ENCODE measurements around the gene ALX4. TPM values are rescaled to one million over a fixed set of nuclear protein-coding genes. Genes with fewer than 3 reads are reported as not detected.

ALX4 gene
- total and polyA plus RNA-seq, 2 donors (not counting 3 experiments of a cell fraction or from before 2014, with no cell fraction given) = not detected

DNA sequence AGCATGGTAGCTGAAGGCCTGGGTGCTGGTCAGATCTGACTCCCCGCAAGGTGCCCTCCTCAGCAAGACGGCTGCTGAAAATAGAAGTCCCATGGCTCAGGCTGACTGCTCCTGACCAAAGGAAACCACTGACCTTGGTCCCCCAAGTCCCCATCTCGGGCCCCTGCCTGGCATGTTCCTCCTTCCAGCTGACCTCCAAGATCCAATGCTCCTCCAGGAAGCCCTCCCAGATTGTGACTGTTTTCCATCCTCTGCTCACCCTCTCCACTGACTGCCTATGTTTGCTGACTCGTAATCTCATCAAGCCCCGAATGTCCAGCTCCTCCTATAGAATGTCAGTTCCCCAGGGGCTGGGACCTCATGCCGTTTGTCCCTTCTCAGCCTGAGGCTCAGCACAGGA, 30.5 kb downstream of the ALX4 start:
- Histone ChIP-seq H3K27ac (ENCODE audit: insufficient read depth, low read depth, low read length) (no peak overlapping the region), H3K79me2 (ENCODE audit: control insufficient read depth, insufficient read depth, low read length) (no peaks in the 10 kb centered on the region), H3K9me3 (replicated peaks; ENCODE audit: control insufficient read depth, insufficient read depth, low read length) (no peaks in the 10 kb centered on the region), H3K9ac (replicated peaks; ENCODE audit: extremely low read depth, insufficient read depth, low read length) (no peak overlapping the region), H3K4me3 (replicated peaks in 1 of 3; ENCODE audit: insufficient read depth in 1 of 3, low read depth in 1 of 3, low read length in 3 of 3) (no peak overlapping the region), H2AFZ (ENCODE audit: low read depth, low read length) (no peak overlapping the region), H3K4me2 (ENCODE audit: insufficient read depth, low read length) (no peak overlapping the region), H3K36me3 (ENCODE audit: control insufficient read depth in 2 of 2, extremely low read depth in 1 of 2, insufficient read depth in 2 of 2, low read length in 2 of 2) (no peaks in the 10 kb centered on the region), H3K9me1 (replicated peaks; ENCODE audit: control insufficient read depth, extremely low read depth, insufficient read depth, low read length) (no peaks in the 10 kb centered on the region), H4K20me1 (replicated peaks; ENCODE audit: control insufficient read depth, extremely low read depth, insufficient read depth, low read length) (no peaks in the 10 kb centered on the region), H3K27me3 (ENCODE audit: control insufficient read depth in 2 of 2, insufficient read depth in 2 of 2, low read length in 2 of 2) (peaks cover 0 to 1% of the 10 kb centered on the region in 2 experiments), H3K4me1 (ENCODE audit: control insufficient read depth, extremely low read depth, insufficient read depth, low read length) (no peaks in the 10 kb centered on the region)
- DNase-seq (ENCODE audit: low read depth, low spot score) (no peak), FAIRE-seq (no peak)
- intact Hi-C loops (cut with micrococcal nuclease) = no loop called here
- ChIA-PET CTCF (interaction anchor here (0.7 to 1.0 kb wide), 2 partner anchors 10 to 170 kb away, joined by 3 read pairs; no protein-coding TSS in a partner anchor), POLR2A (no interaction called here)
- BruUV-seq (replicated peaks) = no TSS peak
- TF ChIP-seq EZH2 (IDR thresholded peaks at IDR 0.05; ENCODE audit: borderline replicate concordance, low read depth, low read length, severe bottlenecking) (no peak), MYC (IDR thresholded peaks at IDR 0.05; ENCODE audit: low read depth, low read length) (no peak), POLR2AphosphoS5 (IDR thresholded peaks at IDR 0.05; ENCODE audit: insufficient read depth, low read depth, low read length) (no peak), POLR2A (IDR thresholded peaks at IDR 0.05; ENCODE audit: low read depth, low read length) (no peak), FOS (IDR thresholded peaks at IDR 0.05; ENCODE audit: borderline replicate concordance, insufficient read depth, low read length) (no peak), JUN (IDR thresholded peaks at IDR 0.05; ENCODE audit: borderline replicate concordance, insufficient read depth, insufficient read length, low read depth) (no peak), GATA2 (IDR thresholded peaks at IDR 0.05; ENCODE audit: insufficient read depth, insufficient read length, low read depth, low read length) (no peak)
- TF ChIP-seq, protein P1, sequence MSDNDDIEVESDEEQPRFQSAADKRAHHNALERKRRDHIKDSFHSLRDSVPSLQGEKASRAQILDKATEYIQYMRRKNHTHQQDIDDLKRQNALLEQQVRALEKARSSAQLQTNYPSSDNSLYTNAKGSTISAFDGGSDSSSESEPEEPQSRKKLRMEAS (IDR thresholded peaks at IDR 0.05; ENCODE audit: insufficient read depth, insufficient read length) = no peak
- TF ChIP-seq, protein P2, sequence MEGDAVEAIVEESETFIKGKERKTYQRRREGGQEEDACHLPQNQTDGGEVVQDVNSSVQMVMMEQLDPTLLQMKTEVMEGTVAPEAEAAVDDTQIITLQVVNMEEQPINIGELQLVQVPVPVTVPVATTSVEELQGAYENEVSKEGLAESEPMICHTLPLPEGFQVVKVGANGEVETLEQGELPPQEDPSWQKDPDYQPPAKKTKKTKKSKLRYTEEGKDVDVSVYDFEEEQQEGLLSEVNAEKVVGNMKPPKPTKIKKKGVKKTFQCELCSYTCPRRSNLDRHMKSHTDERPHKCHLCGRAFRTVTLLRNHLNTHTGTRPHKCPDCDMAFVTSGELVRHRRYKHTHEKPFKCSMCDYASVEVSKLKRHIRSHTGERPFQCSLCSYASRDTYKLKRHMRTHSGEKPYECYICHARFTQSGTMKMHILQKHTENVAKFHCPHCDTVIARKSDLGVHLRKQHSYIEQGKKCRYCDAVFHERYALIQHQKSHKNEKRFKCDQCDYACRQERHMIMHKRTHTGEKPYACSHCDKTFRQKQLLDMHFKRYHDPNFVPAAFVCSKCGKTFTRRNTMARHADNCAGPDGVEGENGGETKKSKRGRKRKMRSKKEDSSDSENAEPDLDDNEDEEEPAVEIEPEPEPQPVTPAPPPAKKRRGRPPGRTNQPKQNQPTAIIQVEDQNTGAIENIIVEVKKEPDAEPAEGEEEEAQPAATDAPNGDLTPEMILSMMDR (IDR thresholded peaks at IDR 0.05; ENCODE audit: extremely low read depth in 1 of 2, insufficient read depth in 1 of 2, low read depth in 1 of 2, low read length in 2 of 2) = no peak
- dilution Hi-C loops (cut with MboI; ENCODE audit: extremely low pct_ligation_motif_present, low sequenced_read_pairs) = no loop called here

All from endothelial cell of umbilical vein (primary cell).